ENCODE results near the gene TBL3.
"Not testable (repeated sequence)": the region's sequence is repeated elsewhere in the genome, so short reads cannot be mapped to it uniquely, and the experiment has no call there.

The TBL3 gene

GRCh38 chr16:1971796-1972489, at the start of gene TBL3:
TSS of gene TBL3 (plus strand) at chr16:1972053. CDS start at chr16:1972165, 112 bp downstream.
- DNase-seq (ENCODE audit: low spot score) = peak; percentile 93

GRCh38 chr16:1922357-1922756, 49.5 kb upstream of the TBL3 start:
- no peak for DNase-seq (ENCODE audit: low spot score)

DNA sequence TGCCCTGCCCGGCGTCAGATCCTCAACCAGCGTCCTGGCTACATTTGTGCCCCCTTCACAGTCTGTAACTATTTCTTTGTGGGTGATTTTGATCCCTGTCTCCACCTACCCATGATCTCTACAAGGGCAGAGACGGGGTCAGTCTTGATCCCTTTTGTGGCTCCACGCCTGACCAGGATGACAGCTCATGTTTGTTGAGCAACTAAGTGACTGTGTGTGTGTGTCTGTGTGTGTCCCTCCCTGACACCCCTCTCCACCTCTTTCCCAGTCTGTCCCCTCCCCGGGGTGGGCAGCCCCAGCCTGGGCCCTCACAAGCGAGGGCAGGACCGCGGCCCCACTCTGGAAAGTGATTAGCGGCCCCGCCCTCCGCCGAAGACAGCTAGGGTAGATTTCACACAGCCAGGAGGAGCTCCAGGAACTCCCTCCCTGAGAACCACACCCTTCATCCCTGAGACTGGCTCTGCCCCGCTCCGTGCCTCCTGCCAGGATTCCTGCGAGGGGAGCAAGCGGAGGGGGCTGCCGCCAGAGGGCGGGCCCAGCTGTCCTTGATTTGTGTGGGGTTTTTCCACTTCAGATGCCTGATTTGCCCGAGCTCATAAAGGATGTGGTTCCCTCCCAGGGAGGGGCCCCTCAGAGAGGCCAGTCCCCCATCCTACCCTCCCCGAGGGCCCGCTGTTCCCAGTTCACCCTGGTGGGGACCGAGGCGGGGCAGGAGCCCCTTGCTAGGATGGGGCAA, 48.4 kb upstream of the TBL3 start:
- no peak for DNase-seq (ENCODE audit: low spot score)

DNA sequence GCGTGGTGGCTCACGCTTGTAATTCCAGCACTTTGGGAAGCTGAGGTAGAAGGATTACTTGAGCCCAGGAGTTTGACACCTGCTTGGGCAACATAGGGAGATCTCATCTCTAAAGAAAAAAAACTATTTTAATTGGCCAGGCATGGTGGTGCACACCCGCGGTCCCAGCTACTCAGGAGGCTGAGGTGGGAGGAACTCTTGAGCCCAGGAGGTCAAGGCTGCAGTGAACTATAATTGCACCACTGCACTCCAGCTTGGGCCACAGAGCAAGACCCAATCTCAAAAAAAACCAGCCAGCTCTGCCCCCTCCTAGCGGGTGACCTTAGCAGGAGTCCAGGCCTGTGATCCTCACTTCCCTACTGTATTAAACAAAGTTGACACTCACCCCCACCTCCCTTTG, 47.8 kb upstream of the TBL3 start:
- no peak for DNase-seq (ENCODE audit: low spot score)

- no peak for DNase-seq (ENCODE audit: low spot score)
Measured at GRCh38 chr16:1926271-1926670, 45.6 kb upstream of the TBL3 start.

- peak; percentile 28 for DNase-seq (ENCODE audit: low spot score)
Measured at GRCh38 chr16:1929105-1929504, 42.7 kb upstream of the TBL3 start.

- peak; percentile 96 for DNase-seq (ENCODE audit: low spot score)
Measured at GRCh38 chr16:1929578-1930337, 42.1 kb upstream of the TBL3 start.

- DNase-seq (ENCODE audit: low spot score) = no peak
Measured at GRCh38 chr16:1930338-1930720, 41.5 kb upstream of the TBL3 start.

DNA sequence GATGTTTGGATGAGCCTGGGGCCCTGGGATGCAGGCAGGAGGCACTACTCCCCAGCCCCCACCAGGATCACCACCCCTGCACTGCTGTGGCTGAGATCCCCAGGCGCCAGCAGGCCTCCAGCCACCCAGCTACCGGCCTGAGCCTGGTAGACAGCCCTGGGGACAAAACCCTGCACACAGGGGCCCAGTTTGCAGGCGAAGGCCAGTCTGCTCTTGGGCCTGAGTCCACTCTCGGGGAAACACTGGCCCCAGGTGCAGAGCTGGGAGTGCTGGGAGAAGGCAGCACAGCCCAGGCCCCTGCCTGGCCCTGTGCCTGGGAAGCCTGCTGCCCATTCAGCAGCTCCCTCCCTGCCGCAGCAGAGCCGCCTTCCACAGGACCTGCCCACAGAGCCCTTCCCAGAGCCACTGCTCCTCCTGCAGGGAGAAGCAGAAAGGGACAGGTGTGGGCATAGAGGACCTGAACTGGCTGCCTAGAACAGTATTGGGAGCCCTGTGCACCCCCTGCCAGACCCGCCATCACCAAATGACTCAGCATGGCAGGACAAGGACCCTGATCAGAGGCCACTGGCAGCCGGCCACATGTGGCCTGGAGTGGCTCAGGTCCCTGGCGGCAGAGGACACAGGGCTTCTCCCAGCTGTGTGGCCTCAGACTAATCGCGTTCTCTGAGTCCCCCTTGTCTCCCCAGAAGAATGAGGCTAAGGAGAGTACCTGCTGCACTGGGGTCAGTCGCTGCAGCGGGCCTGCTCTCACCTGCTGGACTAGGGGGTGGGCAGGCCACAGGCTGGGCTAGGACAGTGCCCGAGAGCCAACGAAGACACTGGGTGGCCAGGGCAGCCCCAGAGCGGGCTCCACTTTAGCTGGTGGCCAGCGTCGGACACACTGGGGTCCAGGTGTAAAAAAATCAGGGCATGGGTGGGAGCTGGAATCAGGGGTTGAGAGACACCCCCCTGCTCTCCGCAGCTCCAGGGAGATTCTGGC, 39.5 kb upstream of the TBL3 start:
- no peak for DNase-seq (ENCODE audit: low spot score)

GRCh38 chr16:1933097-1933661, 38.7 kb upstream of the TBL3 start:
- no peak for DNase-seq (ENCODE audit: low spot score)

- no peak for DNase-seq (ENCODE audit: low spot score)
Measured at GRCh38 chr16:1936945-1937479, 34.8 kb upstream of the TBL3 start.

GRCh38 chr16:1938316-1938715, 33.5 kb upstream of the TBL3 start:
- DNase-seq (ENCODE audit: low spot score) = no peak

DNA sequence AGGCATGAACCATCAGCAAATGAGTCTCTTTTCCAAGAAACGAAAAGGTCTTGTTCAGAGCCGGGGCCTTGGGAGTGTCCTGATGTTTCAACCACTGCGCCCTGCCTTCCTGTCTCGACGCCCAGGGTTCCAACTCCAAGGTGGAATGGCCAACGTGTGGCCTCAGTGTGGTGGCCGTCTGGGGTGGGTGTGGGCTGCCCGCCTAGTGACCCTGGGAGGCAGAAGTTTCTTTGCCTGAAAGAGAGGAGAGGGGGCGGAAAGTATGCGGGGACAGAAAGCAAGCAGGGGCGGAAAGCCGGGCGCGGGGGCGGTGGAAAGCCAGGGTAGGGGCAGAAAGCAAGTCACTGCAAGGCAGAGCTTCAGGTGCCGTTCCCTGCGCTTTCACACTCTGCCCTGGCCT, 32.9 kb upstream of the TBL3 start:
- DNase-seq (ENCODE audit: low spot score) = no peak

GRCh38 chr16:1939833-1940232, 32.0 kb upstream of the TBL3 start:
- not testable (repeated sequence) for DNase-seq (ENCODE audit: low spot score)

DNA sequence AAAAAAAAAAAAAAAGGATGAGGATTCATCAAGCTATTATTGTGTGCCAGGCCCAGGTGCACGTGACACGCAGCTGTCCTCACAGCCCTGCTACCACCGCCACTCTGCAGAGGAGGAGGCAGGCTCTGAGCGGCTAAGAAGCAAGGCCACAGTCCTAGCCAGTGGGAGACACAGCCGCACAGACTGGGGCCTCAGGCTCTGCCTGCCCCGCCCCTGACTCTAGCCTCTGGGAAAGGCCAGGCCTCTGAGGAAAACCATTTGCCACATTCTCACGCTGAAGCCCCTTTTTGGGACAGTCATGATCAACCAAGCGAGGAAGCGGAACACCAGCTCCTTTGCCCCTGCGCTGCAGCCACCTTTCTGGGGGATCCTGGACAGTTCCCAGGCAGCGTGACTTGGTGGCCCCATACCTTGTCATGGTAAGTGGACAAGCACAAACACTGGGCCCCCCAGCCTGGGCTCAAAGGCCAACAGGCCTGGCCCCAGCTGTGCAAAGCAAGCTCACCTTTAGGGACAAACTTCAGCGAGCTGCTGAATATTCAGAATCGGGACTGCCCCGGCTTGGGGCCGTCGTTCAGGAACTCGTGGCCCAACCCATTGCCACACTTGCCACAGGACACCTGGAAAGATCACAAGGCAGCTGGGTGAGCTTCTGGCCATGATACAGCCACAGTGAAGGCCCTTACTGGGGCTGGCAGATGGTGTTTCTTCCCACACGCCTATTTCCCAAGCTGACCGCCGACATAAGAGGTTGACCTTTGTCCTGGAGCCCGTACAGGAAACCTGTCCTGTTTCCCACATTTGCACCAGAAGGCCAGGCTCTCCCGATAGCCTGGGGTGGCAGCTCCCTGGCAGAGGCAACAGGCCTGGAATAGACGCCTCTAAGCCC, 31.3 kb upstream of the TBL3 start:
- DNase-seq (ENCODE audit: low spot score) = no peak

DNA sequence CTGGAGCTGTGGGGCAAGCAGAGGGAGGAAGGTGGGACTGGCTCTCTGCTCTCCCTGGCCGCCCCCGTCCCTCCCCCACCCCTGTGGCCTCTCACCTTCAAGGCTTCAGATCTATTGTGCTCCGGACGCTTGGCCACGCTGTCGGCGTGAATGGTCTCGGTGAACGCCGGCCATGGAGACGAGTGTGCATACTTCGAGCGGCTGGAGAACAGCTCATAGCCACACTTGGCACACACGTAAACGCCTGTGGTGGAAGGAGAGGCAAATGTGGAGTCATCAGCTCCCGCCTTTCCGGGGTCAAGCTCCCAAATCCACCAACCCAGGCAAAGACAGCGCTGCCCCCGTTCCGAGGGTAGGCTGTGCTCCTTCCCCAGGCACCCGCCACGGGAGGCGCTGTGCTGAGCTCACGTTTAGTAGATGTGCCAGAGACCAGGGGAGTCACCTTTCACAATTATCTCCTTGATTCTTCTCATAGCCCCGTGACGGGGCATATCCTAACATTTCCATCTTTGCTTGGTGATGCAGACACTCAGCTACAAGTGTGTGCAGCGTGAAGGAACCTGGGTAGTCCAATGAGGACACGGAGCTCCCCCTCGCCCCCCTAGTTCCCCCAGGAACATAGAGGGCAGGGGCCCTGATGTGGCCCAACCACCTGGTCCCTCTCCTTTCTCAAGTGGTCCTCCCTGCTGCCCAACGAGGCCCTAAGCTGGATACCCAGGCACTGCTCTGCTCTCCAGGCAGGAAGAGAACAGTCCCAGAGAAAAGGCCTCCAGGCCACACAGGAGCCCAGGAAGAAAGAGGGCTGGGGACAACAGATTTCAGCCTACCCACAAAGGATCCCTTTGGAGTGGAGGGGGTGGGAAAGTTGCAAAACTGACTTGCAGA, 30.4 kb upstream of the TBL3 start:
- DNase-seq (ENCODE audit: low spot score) = no peak

- DNase-seq (ENCODE audit: low spot score) = no peak
Measured at GRCh38 chr16:1942047-1942809, 29.6 kb upstream of the TBL3 start.
